ENCODE results near the gene NFATC2. TPM values are rescaled to one million over a fixed set of nuclear protein-coding genes. Genes with fewer than 3 reads are reported as not detected.
A peak's percentile ranks its signal among the peaks of the same experiment; 100 is the strongest.

Gene NFATC2
- total and polyA plus RNA-seq, 2 of the 4 experiments (the other 2 are of a cell fraction), result 0.18 to 0.38 TPM

GRCh38 chr20:51350941-51351631 lies 191.4 kb downstream of the NFATC2 start:
- CTCF ChIA-PET, result no interaction called here
- peak overlapping the region; percentile 62 for H3K4me2 ChIP-seq (ENCODE audit: low read depth, low read length)
- no peak overlapping the region for H3K4me3 ChIP-seq (ENCODE audit: insufficient read depth, low read depth, low read length)
- H4K91ac ChIP-seq (ENCODE audit: insufficient read depth, low read depth, low read length), result peak overlapping the region; percentile 83
- H4K8ac ChIP-seq (ENCODE audit: low read depth in 2 of 2, low read length in 2 of 2), result peak overlapping the region; percentile 87 to 94
- H4K5ac ChIP-seq (ENCODE audit: low read depth, low read length), result peak overlapping the region; percentile 79
- H3K79me1 ChIP-seq (ENCODE audit: low read depth in 1 of 2, low read length in 2 of 2), result peaks cover 0 to 41% of the 10 kb centered on the region in 2 experiments; a peak in 2 of 4 replicates
- H3K18ac ChIP-seq (ENCODE audit: low read depth, low read length), result peak overlapping the region; percentile 96
- peak overlapping the region; percentile 98 for H2BK5ac ChIP-seq (ENCODE audit: low read depth, low read length, poor library complexity, severe bottlenecking)
- H2AFZ ChIP-seq (replicated peaks; ENCODE audit: low read length, poor library complexity), result peak overlapping the region; percentile 60
- DNase-seq (peak; percentile 95), ATAC-seq (ENCODE audit: low read depth) (peak; percentile 81)
- H3K4me1 ChIP-seq (ENCODE audit: control insufficient read depth, insufficient read depth, low read length), result peaks cover 35% of the 10 kb centered on the region
- H4K20me1 ChIP-seq (ENCODE audit: insufficient read depth, low read length), result no peaks in the 10 kb centered on the region
- peak overlapping the region; percentile 96 for H2BK120ac ChIP-seq (ENCODE audit: low read depth, low read length)
- dilution Hi-C loops (cut with HindIII; ENCODE audit: low sequenced_read_pairs, unreplicated experiment), result no loop called here
- H3K14ac ChIP-seq (replicated peaks; ENCODE audit: low read depth, low read length), result peak overlapping the region; percentile 87
- intact Hi-C loops (cut with micrococcal nuclease), result no loop called here
- H3K4ac ChIP-seq (ENCODE audit: low read depth, low read length), result peak overlapping the region; percentile 93
- in situ Hi-C loops (cut with MboI; ENCODE audit: low sequenced_read_pairs), result no loop called here
- no peak overlapping the region for H2AK9ac ChIP-seq (replicated peaks; ENCODE audit: low read depth, low read length, poor library complexity)
- no TSS peak for BruUV-seq (replicated peaks)
- 0% methylated on average over 1 of the region's 6 CpGs; no CpG with 5 or more reads in 1 of the 2 experiments for WGBS, 2 experiments (ENCODE audit: extremely low coverage in 2 of 2, insufficient read length in 1 of 2)
- H3K36me3 ChIP-seq (ENCODE audit: control insufficient read depth, insufficient read depth, low read length), result no peaks in the 10 kb centered on the region
- no peaks in the 10 kb centered on the region for H3K9me3 ChIP-seq (ENCODE audit: control insufficient read depth, insufficient read depth, low read length)
- H3K27ac ChIP-seq (ENCODE audit: insufficient read depth, low read length), result peak overlapping the region; percentile 87
- H3K27me3 ChIP-seq (ENCODE audit: control insufficient read depth, insufficient read depth, low read length), result no peaks in the 10 kb centered on the region
- peak overlapping the region; percentile 67 for H3K56ac ChIP-seq (ENCODE audit: extremely low read depth, insufficient read depth, low read length)
- peak overlapping the region; percentile 53; the same call in 2 of the 3 replicates for H2BK15ac ChIP-seq (ENCODE audit: low read depth, low read length)
- H2BK20ac ChIP-seq (ENCODE audit: low read depth, low read length), result peak overlapping the region; percentile 96
- peak overlapping the region; percentile 25 for H3K23ac ChIP-seq (ENCODE audit: low read depth, low read length)
- H3K9ac ChIP-seq (ENCODE audit: low read depth, low read length), result peak overlapping the region; percentile 41; the same call in 1 of the 2 replicates
- peak overlapping the region; percentile 73 for H2AK5ac ChIP-seq (ENCODE audit: low read depth, low read length)
- POLR2A ChIA-PET (ENCODE audit: unreplicated experiment), result interaction anchor here (0.8 kb wide), 1 partner anchor 16 kb away, joined by 7 read pairs; no protein-coding TSS in a partner anchor
- H3K9me1 ChIP-seq (ENCODE audit: insufficient read depth, low read length), result peaks cover 46% of the 10 kb centered on the region
- no peak for TF ChIP-seq RAD21 (IDR thresholded peaks at IDR 0.05; ENCODE audit: low read length)
- no peak for TF ChIP-seq RCOR1 (IDR thresholded peaks at IDR 0.05; ENCODE audit: insufficient replicate concordance, low read length)
- TF ChIP-seq, protein P1, sequence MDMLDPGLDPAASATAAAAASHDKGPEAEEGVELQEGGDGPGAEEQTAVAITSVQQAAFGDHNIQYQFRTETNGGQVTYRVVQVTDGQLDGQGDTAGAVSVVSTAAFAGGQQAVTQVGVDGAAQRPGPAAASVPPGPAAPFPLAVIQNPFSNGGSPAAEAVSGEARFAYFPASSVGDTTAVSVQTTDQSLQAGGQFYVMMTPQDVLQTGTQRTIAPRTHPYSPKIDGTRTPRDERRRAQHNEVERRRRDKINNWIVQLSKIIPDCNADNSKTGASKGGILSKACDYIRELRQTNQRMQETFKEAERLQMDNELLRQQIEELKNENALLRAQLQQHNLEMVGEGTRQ (IDR thresholded peaks at IDR 0.05; ENCODE audit: low read depth, low read length), result no peak
- peak; percentile 45; the same call in 1 of the 2 replicates for TF ChIP-seq MAFK (IDR thresholded peaks at IDR 0.05; ENCODE audit: low read depth, low read length)
- TF ChIP-seq POLR2A (IDR thresholded peaks at IDR 0.05; ENCODE audit: low read depth, low read length), result no peak; the same call in 1 of the 2 replicates
- no peak for TF ChIP-seq NFE2L2 (IDR thresholded peaks at IDR 0.05; ENCODE audit: low read depth, low read length)
- TF ChIP-seq MAZ (IDR thresholded peaks at IDR 0.05; ENCODE audit: borderline replicate concordance, low read depth, low read length), result no peak; the same call in 1 of the 2 replicates
- TF ChIP-seq SMC3 (IDR thresholded peaks at IDR 0.05; ENCODE audit: low read depth, low read length), result no peak
- no peak for TF ChIP-seq ELK1 (IDR thresholded peaks at IDR 0.05; ENCODE audit: borderline replicate concordance, low read depth, low read length)
- TF ChIP-seq, protein P2, sequence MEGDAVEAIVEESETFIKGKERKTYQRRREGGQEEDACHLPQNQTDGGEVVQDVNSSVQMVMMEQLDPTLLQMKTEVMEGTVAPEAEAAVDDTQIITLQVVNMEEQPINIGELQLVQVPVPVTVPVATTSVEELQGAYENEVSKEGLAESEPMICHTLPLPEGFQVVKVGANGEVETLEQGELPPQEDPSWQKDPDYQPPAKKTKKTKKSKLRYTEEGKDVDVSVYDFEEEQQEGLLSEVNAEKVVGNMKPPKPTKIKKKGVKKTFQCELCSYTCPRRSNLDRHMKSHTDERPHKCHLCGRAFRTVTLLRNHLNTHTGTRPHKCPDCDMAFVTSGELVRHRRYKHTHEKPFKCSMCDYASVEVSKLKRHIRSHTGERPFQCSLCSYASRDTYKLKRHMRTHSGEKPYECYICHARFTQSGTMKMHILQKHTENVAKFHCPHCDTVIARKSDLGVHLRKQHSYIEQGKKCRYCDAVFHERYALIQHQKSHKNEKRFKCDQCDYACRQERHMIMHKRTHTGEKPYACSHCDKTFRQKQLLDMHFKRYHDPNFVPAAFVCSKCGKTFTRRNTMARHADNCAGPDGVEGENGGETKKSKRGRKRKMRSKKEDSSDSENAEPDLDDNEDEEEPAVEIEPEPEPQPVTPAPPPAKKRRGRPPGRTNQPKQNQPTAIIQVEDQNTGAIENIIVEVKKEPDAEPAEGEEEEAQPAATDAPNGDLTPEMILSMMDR (conservative IDR thresholded peaks at IDR 0.05; ENCODE audit: low read depth, low read length), result no peak
- TF ChIP-seq FOS (IDR thresholded peaks at IDR 0.05; ENCODE audit: low read depth, low read length), result peak; percentile 36
- TF ChIP-seq RFX5 (IDR thresholded peaks at IDR 0.05; ENCODE audit: low read depth, low read length), result no peak
- no peak for TF ChIP-seq CHD1 (IDR thresholded peaks at IDR 0.05; ENCODE audit: low read depth, low read length)
- no peak for TF ChIP-seq MXI1 (IDR thresholded peaks at IDR 0.05; ENCODE audit: borderline replicate concordance, low read depth, low read length)
- TF ChIP-seq CEBPB (IDR thresholded peaks at IDR 0.05; ENCODE audit: low read depth, low read length), result peak; percentile 98

Measured in IMR-90 (cell line).